ENCODE measurements around the gene ARHGAP4. TPM values are rescaled to one million over a fixed set of nuclear protein-coding genes. Genes with fewer than 3 reads are reported as not detected.

Gene ARHGAP4
- total and polyA plus RNA-seq, 4 experiments from 2014 or later, result 65.4 to 330 (median 222) TPM

DNA sequence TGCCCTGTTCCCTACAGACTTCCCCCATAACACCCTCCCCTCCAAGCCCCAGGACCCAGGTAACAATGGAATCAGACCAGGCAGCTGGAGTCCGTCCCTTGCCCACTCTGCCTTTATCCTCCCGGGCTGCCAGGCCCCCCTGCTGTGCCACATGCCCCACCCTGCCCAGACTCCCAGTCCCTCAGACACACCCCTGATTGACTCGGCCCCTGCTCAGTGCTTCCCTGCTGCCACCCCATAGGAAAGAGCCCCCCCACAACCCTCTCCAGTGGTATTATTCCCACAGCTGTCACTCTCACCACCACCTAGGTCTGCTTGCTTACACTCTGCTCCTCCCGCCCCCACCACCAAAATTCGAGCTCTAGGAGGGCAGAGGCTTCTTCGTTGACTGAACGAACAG, 13.5 kb upstream of the ARHGAP4 start:
- H3K36me3 Mint-ChIP-seq, result no peaks in the 10 kb centered on the region
- no peaks in the 10 kb centered on the region for H3K27me3 Mint-ChIP-seq
- no peak overlapping the region for H3K27ac ChIP-seq (ENCODE audit: low read depth, low read length)
- no peak for DNase-seq
- H3K4me3 Mint-ChIP-seq, result no peak overlapping the region
- H3K27me3 ChIP-seq (ENCODE audit: insufficient read depth, low read length), result no peaks in the 10 kb centered on the region
- H3K27ac Mint-ChIP-seq, result no peak overlapping the region
- no peak overlapping the region for H3K4me3 ChIP-seq (ENCODE audit: low read length in 2 of 2)
- H3K4me1 Mint-ChIP-seq, result peaks cover 2 to 21% (median 5%) of the 10 kb centered on the region in 4 donors
- H3K9me3 ChIP-seq (ENCODE audit: control insufficient read depth in 1 of 2, low read length in 2 of 2), result no peaks in the 10 kb centered on the region
- POLR2A ChIA-PET (ENCODE audit: partially characterized antibody), result interaction anchor here (1.0 to 21.2 kb wide), 2 partner anchors 13 to 33 kb away, joined by 3 to 447 read pairs; partner anchors contain the start of genes ARHGAP4 and NAA10
- intact Hi-C loops (cut with micrococcal nuclease), result no loop called here
- H3K9me3 Mint-ChIP-seq, result peaks cover 0 to 3% (median 0%) of the 10 kb centered on the region in 8 donors
- no peaks in the 10 kb centered on the region for H3K36me3 ChIP-seq (ENCODE audit: insufficient read depth, low read length)
- peaks cover 11% of the 10 kb centered on the region for H3K4me1 ChIP-seq (ENCODE audit: insufficient read depth, low read length)
- CTCF ChIA-PET (ENCODE audit: partially characterized antibody), result interaction anchor here (1.0 to 2.1 kb wide), 3 partner anchors 12 to 16 kb away, joined by 3 to 6 read pairs (median 5); partner anchors contain the start of gene ARHGAP4

GRCh38 chrX:153938226-153938786, 12.2 kb upstream of the ARHGAP4 start:
- Mint-ChIP-seq H3K4me1 (peaks cover 5 to 21% (median 13%) of the 10 kb centered on the region in 4 donors), H3K9me3 (peaks cover 0 to 3% (median 0%) of the 10 kb centered on the region in 8 donors), H3K36me3 (peaks cover 0 to 4% of the 10 kb centered on the region in 2 donors), H3K27me3 (no peaks in the 10 kb centered on the region), H3K27ac (peak overlapping the region in 1 of 7 donors; percentile 47), H3K4me3 (no peak overlapping the region)
- Histone ChIP-seq H3K27ac (ENCODE audit: low read depth, low read length) (no peak overlapping the region), H3K36me3 (ENCODE audit: insufficient read depth, low read length) (no peaks in the 10 kb centered on the region), H3K27me3 (ENCODE audit: insufficient read depth, low read length) (no peaks in the 10 kb centered on the region), H3K4me3 (ENCODE audit: low read length in 2 of 2) (no peak overlapping the region), H3K9me3 (ENCODE audit: control insufficient read depth in 1 of 2, low read length in 2 of 2) (no peaks in the 10 kb centered on the region), H3K4me1 (ENCODE audit: insufficient read depth, low read length) (peaks cover 5% of the 10 kb centered on the region)
- intact Hi-C loops (cut with micrococcal nuclease), result no loop called here
- ChIA-PET POLR2A (ENCODE audit: partially characterized antibody) (interaction anchor here (21.2 kb wide), 1 partner anchor 11 kb away, joined by 447 read pairs; the partner anchor contains the start of genes ARHGAP4 and NAA10), CTCF (ENCODE audit: partially characterized antibody) (interaction anchor here (1.0 to 2.3 kb wide), 2 partner anchors 9 to 15 kb away, joined by 3 to 10 read pairs; no protein-coding TSS in a partner anchor)
- no peak for DNase-seq

DNA sequence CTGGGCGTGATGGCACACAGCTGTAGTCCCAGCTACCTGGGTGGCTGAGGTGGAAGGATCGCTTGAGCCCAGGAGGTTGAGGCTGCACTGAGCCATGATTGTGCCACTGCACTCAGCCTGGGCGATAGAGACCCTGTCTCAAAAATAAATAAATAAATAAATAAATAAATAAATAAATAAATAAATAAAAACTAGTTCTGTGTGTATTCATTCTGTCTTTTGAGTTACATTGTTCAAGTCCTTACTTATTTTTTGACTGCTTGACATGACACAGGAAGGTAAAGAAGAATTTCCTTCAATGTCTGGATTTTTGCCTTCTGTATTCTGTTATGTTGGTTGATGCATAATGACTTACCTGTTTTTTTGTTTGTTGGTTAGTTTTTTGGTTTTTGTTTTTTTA, 11.0 kb upstream of the ARHGAP4 start:
- Histone ChIP-seq H3K4me3 (ENCODE audit: low read length in 2 of 2) (no peak overlapping the region), H3K36me3 (ENCODE audit: insufficient read depth, low read length) (peaks cover under 1% of the 10 kb centered on the region), H3K27me3 (ENCODE audit: insufficient read depth, low read length) (no peaks in the 10 kb centered on the region), H3K9me3 (ENCODE audit: control insufficient read depth in 1 of 2, low read length in 2 of 2) (no peaks in the 10 kb centered on the region), H3K27ac (ENCODE audit: low read depth, low read length) (no peak overlapping the region), H3K4me1 (ENCODE audit: insufficient read depth, low read length) (peaks cover 5% of the 10 kb centered on the region)
- Mint-ChIP-seq H3K27me3 (no peaks in the 10 kb centered on the region), H3K9me3 (peaks cover 0 to 3% (median 0%) of the 10 kb centered on the region in 8 donors), H3K27ac (peak overlapping the region in 2 of 7 donors; percentile 73 to 76), H3K36me3 (peaks cover 0 to 4% of the 10 kb centered on the region in 2 donors), H3K4me3 (peak overlapping the region in 1 of 8 donors; percentile 9), H3K4me1 (peaks cover 5 to 24% (median 17%) of the 10 kb centered on the region in 4 donors)
- ChIA-PET POLR2A (ENCODE audit: partially characterized antibody) (interaction anchor here (20.6 to 21.2 kb wide), 2 partner anchors 6 to 10 kb away, joined by 447 read pairs; partner anchors contain the start of genes ARHGAP4, NAA10 and RENBP), CTCF (ENCODE audit: partially characterized antibody) (interaction anchor here (2.1 to 5.1 kb wide), 3 partner anchors 9 to 13 kb away, joined by 5 to 34 read pairs (median 10); no protein-coding TSS in a partner anchor)
- no peak for DNase-seq
- intact Hi-C loops (cut with micrococcal nuclease), result no loop called here

- Mint-ChIP-seq H3K4me3 (peak overlapping the region; percentile 69 to 80 (median 76)), H3K27me3 (no peaks in the 10 kb centered on the region), H3K9me3 (peaks cover 0 to 3% (median 0%) of the 10 kb centered on the region in 8 donors), H3K4me1 (peaks cover 8 to 31% (median 22%) of the 10 kb centered on the region in 4 donors), H3K36me3 (peaks cover 5 to 10% of the 10 kb centered on the region in 2 donors), H3K27ac (peak overlapping the region in 6 of 7 donors; percentile 57 to 77 (median 72))
- H3K27ac ChIP-seq (ENCODE audit: low read depth, low read length), result no peak overlapping the region
- ChIA-PET CTCF (ENCODE audit: partially characterized antibody) (interaction anchor here (2.1 to 14.9 kb wide), 3 partner anchors 8 to 11 kb away, joined by 5 to 290 read pairs (median 34); partner anchors contain the start of gene RENBP), POLR2A (ENCODE audit: partially characterized antibody) (interaction anchor here (0.9 to 21.2 kb wide), 4 partner anchors 8 to 195 kb away, joined by 3 to 447 read pairs (median 228); partner anchors contain the start of genes ARHGAP4, NAA10 and RENBP)
- H3K27me3 ChIP-seq (ENCODE audit: insufficient read depth, low read length), result no peaks in the 10 kb centered on the region
- intact Hi-C loops (cut with micrococcal nuclease), result no loop called here
- H3K4me1 ChIP-seq (ENCODE audit: insufficient read depth, low read length), result peaks cover 5% of the 10 kb centered on the region
- no peaks in the 10 kb centered on the region for H3K9me3 ChIP-seq (ENCODE audit: control insufficient read depth in 1 of 2, low read length in 2 of 2)
- peaks cover 4% of the 10 kb centered on the region for H3K36me3 ChIP-seq (ENCODE audit: insufficient read depth, low read length)
- DNase-seq, result no peak
- peak overlapping the region in 1 of 2 donors; percentile 28 for H3K4me3 ChIP-seq (ENCODE audit: low read length in 2 of 2)
Measured at GRCh38 chrX:153935326-153935851, 9.3 kb upstream of the ARHGAP4 start.

GRCh38 chrX:153934762-153935325, 8.8 kb upstream of the ARHGAP4 start, which contains the start of gene NAA10:
TSS of gene NAA10 (minus strand) at chrX:153935037. CDS start at chrX:153934904, 133 bp downstream.
- peaks cover 5% of the 10 kb centered on the region for H3K4me1 ChIP-seq (ENCODE audit: insufficient read depth, low read length)
- H3K27ac ChIP-seq (ENCODE audit: low read depth, low read length), result peak within 1 kb of the TSS; percentile 51
- POLR2A ChIA-PET (ENCODE audit: partially characterized antibody), result interaction anchor here (0.9 to 21.2 kb wide), 6 partner anchors 8 to 194 kb away, joined by 3 to 447 read pairs (median 10); partner anchors contain the start of genes ARHGAP4, HCFC1, IRAK1 and NAA10
- H3K4me1 Mint-ChIP-seq, result peaks cover 8 to 32% (median 22%) of the 10 kb centered on the region in 4 donors
- CTCF ChIA-PET (ENCODE audit: partially characterized antibody), result interaction anchor here (5.1 to 14.9 kb wide), 2 partner anchors 11 kb away, joined by 34 to 290 read pairs; partner anchors contain the start of gene RENBP
- H3K4me3 Mint-ChIP-seq, result peak within 1 kb of the TSS; percentile 84 to 91 (median 90)
- H3K36me3 ChIP-seq (ENCODE audit: insufficient read depth, low read length), result peaks cover 4% of the 10 kb centered on the region
- peaks cover 0 to 3% (median 0%) of the 10 kb centered on the region in 8 donors for H3K9me3 Mint-ChIP-seq
- H3K27me3 ChIP-seq (ENCODE audit: insufficient read depth, low read length), result no peaks in the 10 kb centered on the region
- peak; percentile 37 to 58 (median 47) for DNase-seq
- no peaks in the 10 kb centered on the region for H3K9me3 ChIP-seq (ENCODE audit: control insufficient read depth in 1 of 2, low read length in 2 of 2)
- intact Hi-C loops (cut with micrococcal nuclease), result loop anchor here (1.0 kb wide), 1 partner anchor 10 kb away; no protein-coding TSS in a partner anchor
- no peaks in the 10 kb centered on the region for H3K27me3 Mint-ChIP-seq
- H3K36me3 Mint-ChIP-seq, result peaks cover 5 to 10% of the 10 kb centered on the region in 2 donors
- H3K27ac Mint-ChIP-seq, result peak within 1 kb of the TSS; percentile 72 to 90 (median 81)
- peak within 1 kb of the TSS; percentile 17 to 38 for H3K4me3 ChIP-seq (ENCODE audit: low read length in 2 of 2)

DNA sequence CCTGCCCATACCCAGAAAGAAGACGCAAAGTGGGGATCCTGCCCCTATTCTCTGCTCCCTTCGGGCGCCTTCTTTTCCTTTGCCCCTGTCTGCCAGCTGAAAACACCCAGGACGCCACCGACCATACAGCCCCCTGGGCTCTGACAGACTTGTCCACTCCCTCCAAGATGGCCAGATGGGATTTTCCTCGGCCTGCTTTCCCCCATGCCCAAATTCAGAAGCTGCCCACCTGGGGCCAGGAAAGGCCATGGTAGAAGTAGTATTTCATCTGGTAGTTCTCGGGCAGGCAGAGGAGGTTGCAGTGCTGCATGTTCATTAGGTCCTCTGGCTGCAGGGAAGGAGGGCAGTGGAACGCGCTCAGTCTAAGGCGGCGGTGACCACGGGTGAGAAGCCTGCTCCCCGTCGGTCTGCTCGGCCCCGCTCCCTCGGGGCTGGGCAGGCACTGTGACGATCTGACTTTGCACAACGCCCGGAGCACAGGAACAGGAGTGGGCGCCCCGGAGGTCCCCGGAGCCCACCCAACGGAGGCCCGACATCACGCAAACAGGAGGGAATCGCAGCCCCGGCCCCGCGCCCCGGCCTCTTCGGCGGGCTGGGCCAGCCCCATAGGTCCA, 8.2 kb upstream of the ARHGAP4 start:
- Histone ChIP-seq H3K27ac (ENCODE audit: low read depth, low read length) (peak overlapping the region; percentile 51), H3K36me3 (ENCODE audit: insufficient read depth, low read length) (peaks cover 4% of the 10 kb centered on the region), H3K4me1 (ENCODE audit: insufficient read depth, low read length) (peaks cover 10% of the 10 kb centered on the region), H3K4me3 (ENCODE audit: low read length in 2 of 2) (peak overlapping the region; percentile 17 to 38), H3K9me3 (ENCODE audit: control insufficient read depth in 1 of 2, low read length in 2 of 2) (no peaks in the 10 kb centered on the region), H3K27me3 (ENCODE audit: insufficient read depth, low read length) (no peaks in the 10 kb centered on the region)
- no peak for DNase-seq
- Mint-ChIP-seq H3K36me3 (peaks cover 5 to 10% of the 10 kb centered on the region in 2 donors), H3K9me3 (peaks cover 0 to 3% (median 0%) of the 10 kb centered on the region in 8 donors), H3K27me3 (no peaks in the 10 kb centered on the region), H3K27ac (peak overlapping the region; percentile 72 to 90 (median 81)), H3K4me3 (peak overlapping the region; percentile 84 to 91 (median 90)), H3K4me1 (peaks cover 8 to 33% (median 25%) of the 10 kb centered on the region in 4 donors)
- ChIA-PET CTCF (ENCODE audit: partially characterized antibody) (interaction anchor here (5.1 to 14.9 kb wide), 2 partner anchors 10 to 12 kb away, joined by 34 to 290 read pairs; partner anchors contain the start of gene RENBP), POLR2A (ENCODE audit: partially characterized antibody) (interaction anchor here (0.6 to 21.2 kb wide), 7 partner anchors 7 to 464 kb away, joined by 3 to 447 read pairs (median 9); partner anchors contain the start of genes ARHGAP4, HCFC1, IRAK1 and NAA10)
- intact Hi-C loops (cut with micrococcal nuclease), result loop anchor here (1.0 kb wide), 1 partner anchor 9 kb away; no protein-coding TSS in a partner anchor

Measured in CD4-positive, alpha-beta memory T cell (primary cell).